Measurements from ENCODE around the gene THSD4.

Gene THSD4

DNA sequence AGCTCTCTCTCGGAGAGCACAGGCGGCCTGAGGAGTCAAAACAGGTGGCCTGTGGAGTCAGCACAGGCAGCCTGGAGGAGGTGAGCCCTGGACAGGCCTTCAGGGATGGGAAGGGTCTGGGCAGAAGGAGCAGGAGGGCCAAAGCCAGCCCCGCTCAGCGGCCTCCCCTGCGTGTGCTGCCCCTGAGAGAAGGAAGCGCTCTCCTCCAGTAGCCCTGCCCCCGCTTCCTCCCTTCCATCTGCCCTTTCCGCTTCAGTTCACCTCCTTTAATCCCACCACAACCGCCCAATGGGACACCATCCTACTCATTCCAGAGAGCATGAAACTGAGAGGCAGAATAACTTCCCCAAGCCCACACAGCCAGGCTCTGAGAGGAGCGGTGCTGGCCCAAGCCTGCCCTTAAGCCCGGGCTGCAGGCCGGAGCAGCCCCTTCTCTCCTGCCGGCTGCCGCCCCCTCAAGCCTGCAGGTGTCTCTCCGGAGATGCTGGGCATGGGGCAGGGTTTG, 691.9 kb downstream of the THSD4 start:
- DNase-seq: no peak

DNA sequence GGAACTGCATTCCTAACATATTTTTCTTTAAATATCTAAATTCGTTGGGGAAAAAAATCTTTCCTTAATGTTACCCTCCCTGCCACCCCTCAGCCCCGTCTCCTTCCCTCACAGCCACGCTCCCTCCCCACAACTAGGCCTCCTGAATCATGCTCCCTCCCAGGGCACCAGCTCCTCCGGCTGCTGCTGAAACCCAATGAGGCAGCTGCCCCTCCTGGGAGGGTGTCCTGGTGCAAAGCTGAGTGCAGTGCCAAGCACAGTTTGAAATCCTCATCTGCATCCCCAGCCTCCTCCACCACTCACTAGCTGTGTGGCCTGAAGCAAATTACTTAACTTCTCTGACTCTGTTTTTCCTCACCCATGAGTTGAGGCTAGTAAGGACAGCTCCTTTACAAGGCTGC, 692.4 kb downstream of the THSD4 start:
- no peak for DNase-seq

- DNase-seq: no peak
Measured at GRCh38 chr15:71808311-71809020, 693.2 kb downstream of the THSD4 start.

- DNase-seq: no peak
Measured at GRCh38 chr15:71809346-71809745, 694.1 kb downstream of the THSD4 start.

- DNase-seq: no peak
Measured at GRCh38 chr15:71810256-71811035, 695.2 kb downstream of the THSD4 start, which contains the start of gene NR2E3. TSS of gene NR2E3 (plus strand) at chr15:71810554. CDS start at chr15:71810744, 190 bp downstream.

GRCh38 chr15:71811036-71811736, 695.9 kb downstream of the THSD4 start:
- no peak for DNase-seq

- no peak for DNase-seq
Measured at GRCh38 chr15:71811752-71812735, 696.8 kb downstream of the THSD4 start.

- no peak for DNase-seq
Measured at GRCh38 chr15:71812966-71813722, 697.9 kb downstream of the THSD4 start.

GRCh38 chr15:71813723-71814470, 698.6 kb downstream of the THSD4 start:
- DNase-seq: no peak

DNA sequence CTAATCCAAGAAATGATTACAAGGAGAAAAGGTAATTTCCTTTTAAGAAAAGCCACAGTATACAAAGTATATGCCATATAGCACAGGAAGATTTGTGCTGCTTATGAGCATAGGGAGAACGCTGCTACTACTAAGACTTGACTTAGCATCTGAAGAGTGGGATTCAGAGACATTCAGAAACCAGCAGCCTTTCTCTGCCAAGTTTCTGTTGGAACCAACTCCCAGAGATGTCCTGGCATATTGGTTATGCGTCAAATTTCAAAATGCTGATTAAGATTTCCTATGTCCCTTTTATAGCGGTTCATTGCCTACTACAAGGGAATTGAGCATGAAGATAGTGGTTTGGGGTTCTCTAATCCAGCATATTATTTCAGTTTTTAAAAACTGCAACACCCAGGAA, 700.0 kb downstream of the THSD4 start:
- no peak for DNase-seq

DNA sequence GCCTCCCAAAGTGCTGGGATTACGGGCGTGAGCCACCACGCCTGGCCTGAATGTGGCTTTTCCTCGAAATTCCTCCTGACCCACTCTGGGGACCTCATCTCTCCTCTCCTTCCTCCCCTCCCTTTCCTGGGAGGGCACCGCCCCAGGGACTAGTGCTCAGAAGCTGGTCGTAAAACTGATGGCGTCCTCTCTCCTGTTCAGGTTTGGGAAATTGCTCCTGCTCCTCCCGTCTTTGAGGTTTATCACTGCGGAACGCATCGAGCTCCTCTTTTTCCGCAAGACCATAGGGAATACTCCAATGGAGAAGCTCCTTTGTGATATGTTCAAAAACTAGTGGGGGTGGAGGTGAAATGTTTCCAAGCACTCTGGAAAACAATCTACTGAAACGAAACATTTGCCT, 702.1 kb downstream of the THSD4 start:
- no peak for DNase-seq

DNA sequence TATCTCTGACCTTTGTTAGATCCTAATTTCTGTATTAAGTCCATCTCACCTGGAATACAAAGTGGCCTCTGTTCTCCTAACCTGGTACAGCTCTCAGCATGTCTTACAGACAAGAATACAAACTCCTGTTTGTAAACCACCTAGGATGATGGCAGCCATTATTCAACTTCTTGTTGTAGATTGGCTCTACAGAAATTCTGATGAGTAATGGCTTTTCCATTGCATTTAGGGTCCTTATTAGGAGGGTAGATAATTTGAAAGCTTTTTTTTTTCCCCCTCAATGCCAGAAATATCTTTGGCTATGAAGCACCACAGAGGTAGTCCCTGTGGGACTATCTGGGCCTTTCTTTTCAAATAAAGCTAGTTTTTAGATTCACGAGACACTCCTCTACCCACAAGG, 704.9 kb downstream of the THSD4 start:
- DNase-seq: no peak

- no peak for DNase-seq
Measured at GRCh38 chr15:71821547-71822129, 706.4 kb downstream of the THSD4 start.

DNA sequence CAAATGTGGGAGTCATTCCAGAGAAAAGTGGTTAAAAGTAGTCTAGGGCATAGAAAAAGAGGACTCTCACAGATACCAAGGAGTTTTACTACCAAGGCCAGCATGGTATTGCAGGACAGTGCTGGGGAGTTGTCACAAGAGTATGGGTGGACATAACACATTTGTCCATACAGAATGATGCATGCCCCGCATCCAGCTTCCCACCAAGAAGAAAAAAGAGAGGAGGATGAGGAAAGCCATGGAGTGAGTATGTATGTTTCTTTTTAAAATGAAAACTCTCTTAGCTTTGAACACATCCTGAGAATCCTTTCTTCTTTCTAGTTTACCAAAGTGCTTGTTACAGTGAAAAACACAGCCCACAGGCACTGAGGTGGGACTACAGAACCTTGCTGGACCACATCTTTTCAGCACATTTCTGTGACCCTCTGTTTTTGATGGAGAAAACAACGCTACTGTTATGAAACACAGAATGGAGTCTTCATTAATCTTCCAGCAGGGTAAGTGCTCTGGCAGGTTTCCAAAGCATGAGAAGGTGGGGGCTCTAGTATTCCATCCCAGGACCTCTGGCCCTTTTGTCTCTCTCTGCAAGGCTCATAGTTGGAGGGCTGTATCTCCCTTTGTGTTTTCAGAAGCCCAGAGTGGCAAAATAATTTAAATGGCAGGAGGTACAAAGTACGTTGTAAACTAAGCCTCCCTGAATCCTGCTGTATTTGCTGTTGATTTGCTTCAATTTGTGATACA, 707.8 kb downstream of the THSD4 start:
- DNase-seq: no peak

DNA sequence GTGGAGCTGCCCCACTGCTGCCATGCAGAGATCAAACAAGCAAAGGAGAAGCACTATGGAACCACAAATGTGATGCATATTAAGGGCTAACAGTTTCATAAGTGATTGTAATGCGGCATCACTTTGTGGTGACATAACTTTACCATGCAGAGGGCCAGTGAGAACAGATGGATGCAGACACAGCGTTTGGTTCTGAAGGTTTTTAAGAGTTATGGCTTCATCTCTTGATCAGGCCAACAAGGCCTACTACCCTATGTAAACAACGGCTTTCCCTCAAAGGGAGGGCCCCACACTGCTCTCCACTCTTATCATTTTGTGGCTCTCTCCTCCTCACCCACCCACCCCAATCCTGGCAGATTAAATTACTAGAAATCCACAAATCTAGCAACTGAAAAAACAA, 708.5 kb downstream of the THSD4 start:
- no peak for DNase-seq

DNA sequence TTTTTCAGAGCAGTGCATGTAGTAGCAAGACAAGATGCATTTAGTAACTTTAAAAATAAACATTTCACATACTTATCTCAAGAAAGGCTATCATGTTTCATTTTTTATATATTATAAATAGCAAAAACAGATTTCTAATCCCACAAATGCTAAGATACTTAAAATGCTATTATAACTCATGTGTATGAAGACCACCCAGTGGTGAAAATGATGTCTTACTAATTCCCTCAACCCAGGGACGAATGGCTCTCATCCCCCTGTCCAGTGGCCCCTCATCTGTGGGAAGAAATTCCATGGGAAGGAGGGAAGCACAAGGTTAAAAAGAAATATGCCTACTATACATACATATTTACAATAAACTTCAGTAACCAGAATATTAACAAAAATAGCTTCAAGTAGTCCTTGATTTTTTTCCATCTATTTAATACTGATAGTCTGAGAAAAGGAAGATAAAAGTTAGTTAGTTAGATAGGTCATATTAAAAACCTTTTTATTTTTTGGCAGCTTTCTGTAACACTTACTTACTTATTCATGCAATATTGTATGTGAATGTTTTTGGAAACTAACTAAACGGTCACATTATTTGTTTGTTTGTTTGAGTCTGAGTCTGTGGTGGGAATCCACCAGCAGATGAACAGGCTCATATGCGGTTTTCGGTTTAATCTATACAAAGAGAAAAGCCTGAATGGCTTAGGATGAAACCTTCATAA, 709.9 kb downstream of the THSD4 start:
- no peak for DNase-seq

DNA sequence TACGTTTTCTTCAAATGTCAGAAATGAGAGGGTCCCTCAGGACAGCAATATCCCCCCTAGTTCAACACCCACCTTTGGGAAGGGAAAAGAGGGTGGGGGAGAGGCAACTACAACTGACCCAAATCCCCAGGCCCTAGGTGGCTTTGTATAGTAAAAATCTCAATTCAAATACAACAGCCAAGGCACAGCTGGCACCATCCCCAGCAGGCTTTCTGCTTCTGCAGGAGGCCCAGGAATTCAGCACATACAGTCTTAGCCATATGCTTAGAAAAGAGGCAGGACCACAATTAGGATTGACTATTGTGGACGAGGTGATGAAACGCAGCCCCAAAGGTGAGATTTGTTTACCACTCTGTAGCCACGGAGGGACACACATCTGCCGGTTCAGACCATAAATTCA, 710.9 kb downstream of the THSD4 start:
- no peak for DNase-seq

DNA sequence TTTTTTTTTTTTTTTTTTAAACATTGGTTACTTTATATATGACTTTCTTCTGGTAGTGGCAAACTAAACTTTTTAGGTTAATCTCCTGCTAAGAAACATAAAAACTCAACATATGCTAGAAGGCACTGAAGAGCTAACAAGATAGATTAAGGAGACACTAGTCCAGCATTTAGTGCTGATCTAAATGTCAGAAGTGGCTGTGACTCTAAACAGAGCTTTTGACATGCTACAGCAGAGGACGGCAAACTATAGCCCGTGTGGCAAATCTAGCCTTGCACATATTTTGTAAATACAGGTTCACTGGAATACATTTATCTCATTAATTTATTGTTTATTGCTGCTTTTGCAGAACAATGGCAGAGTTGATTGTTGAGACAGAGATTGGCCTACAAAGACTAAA, 715.7 kb downstream of the THSD4 start:
- no peak for DNase-seq
